Panc1 (cell line): ENCODE results near the gene ERCC2. TPM values are rescaled to one million over a fixed set of nuclear protein-coding genes. Genes with fewer than 3 reads are reported as not detected.

Experiments used
- ATAC-seq: fragments of 200-7000 bp; cut with Tn5 transposase; 2 replicates; pipeline ENCODE4 v1.9.1; 2020; ENCODE audit warnings: mild to moderate bottlenecking, moderate library complexity
- BruUV-seq: library from RNA; stranded (reverse); fragments of 400-500 nt; replicated peaks from 2 replicates; lab custom pipeline; 2021; lab: Mats Ljungman, UMichigan
- CTCF ChIA-PET: fragments of 300-600 bp; sonication (Branson Sonifier 250); formaldehyde crosslinking; loops from one replicate; lab custom pipeline; 2022; ENCODE audit warnings: antibody characterized with exemption; lab: Charles Lee
- POLR2A ChIA-PET: fragments of 300-600 bp; sonication (Branson Sonifier 250); formaldehyde crosslinking; loops from one replicate; lab custom pipeline; 2022; ENCODE audit warnings: antibody characterized with exemption; lab: Charles Lee
- DNase-seq: peaks from one replicate; pipeline ENCODE4 v3.0.0-alpha.2; 2010; ENCODE audit warnings: low read depth, low spot score
- H3K27ac ChIP-seq: 2 replicates; pipeline ENCODE4 v1.5.1; 2011; ENCODE audit warnings: mild to moderate bottlenecking, low read length, inconsistent platforms
- H3K27me3 ChIP-seq: fragments of 200-500 bp; sonication (Bioruptor generic); 2 replicates; pipeline ENCODE4 v1.6.0; 2014; ENCODE audit warnings: low read length, inconsistent platforms; ENCODE audit not compliant: control insufficient read depth, insufficient read depth
- H3K36me3 ChIP-seq: fragments of 200-500 bp; sonication (Bioruptor generic); 2 replicates; pipeline ENCODE4 v1.5.1; 2014; ENCODE audit warnings: inconsistent platforms, mild to moderate bottlenecking, low read length, moderate library complexity; ENCODE audit not compliant: control insufficient read depth, insufficient read depth
- H3K4me1 ChIP-seq: 2 replicates; pipeline ENCODE4 v1.5.1; 2011; ENCODE audit warnings: inconsistent platforms, mild to moderate bottlenecking, low read length, moderate library complexity; ENCODE audit not compliant: control insufficient read depth, insufficient read depth
- H3K4me3 ChIP-seq, 2 experiments: 2 replicates each; pipeline ENCODE4 v1.5.1; 2011 to 2012; ENCODE audit warnings: low read depth in 2 of 2, low read length in 2 of 2, mild to moderate bottlenecking in 2 of 2, inconsistent platforms in 1 of 2, moderate library complexity in 1 of 2
- H3K9me3 ChIP-seq: fragments of 200-500 bp; sonication (Bioruptor generic); 2 replicates; pipeline ENCODE4 v1.5.1; 2014; ENCODE audit warnings: low read depth, mild to moderate bottlenecking, inconsistent platforms, low read length, moderate library complexity; ENCODE audit not compliant: control insufficient read depth, insufficient read depth
- CTCF ChIP-seq: fragments of 450-650 bp; IDR thresholded peaks from 2 replicates; pipeline ENCODE4 v1.5.1; 2017; ENCODE audit warnings: mild to moderate bottlenecking
- POLR2AphosphoS5 ChIP-seq: IDR thresholded peaks from 2 replicates; pipeline ENCODE4 v1.6.1; 2012; ENCODE audit warnings: mild to moderate bottlenecking, low read depth, low read length, moderate library complexity
- SIN3A ChIP-seq: IDR thresholded peaks from 2 replicates; pipeline ENCODE4 v1.6.1; 2012; ENCODE audit warnings: low read depth, mild to moderate bottlenecking, low read length, moderate library complexity, borderline replicate concordance; ENCODE audit not compliant: insufficient read depth
- TCF7L2 ChIP-seq: IDR thresholded peaks from 2 replicates; pipeline ENCODE4 v1.6.1; 2011; ENCODE audit warnings: mild to moderate bottlenecking, low read depth, low read length, inconsistent platforms
- in situ Hi-C: cut with HindIII; loops from 2 replicates; pipeline ENCODE4 v1.10.0; 2016; ENCODE audit warnings: low sequenced_read_pairs, low pct_unique_long_range_greater_than_20kb
- intact Hi-C: fragments of 100-400 bp; cut with micrococcal nuclease; formaldehyde crosslinking; loops from one replicate; pipeline ENCODE4 v1.10.0; 2022; ENCODE audit not compliant: unreplicated experiment
- total RNA-seq: library from RNA; stranded (reverse); gene quantifications from one replicate; pipeline ENCODE4 v1.2.1, GENCODE V29; 2021; ENCODE audit not compliant: unreplicated experiment
- TF ChIP-seq, protein P1 (sequence below), 2 experiments: IDR thresholded peaks; 2 replicates each; pipeline ENCODE4 v1.6.1; 2011 to 2012; ENCODE audit warnings: low read depth in 2 of 2, control low read depth in 1 of 2, low read length in 1 of 2, mild to moderate bottlenecking in 1 of 2, moderate library complexity in 1 of 2; ENCODE audit not compliant: insufficient read depth in 1 of 2

ERCC2 gene
- total RNA-seq, 1 experiment from 2014 or later, result 32.5 TPM

- TF ChIP-seq, protein P1, sequence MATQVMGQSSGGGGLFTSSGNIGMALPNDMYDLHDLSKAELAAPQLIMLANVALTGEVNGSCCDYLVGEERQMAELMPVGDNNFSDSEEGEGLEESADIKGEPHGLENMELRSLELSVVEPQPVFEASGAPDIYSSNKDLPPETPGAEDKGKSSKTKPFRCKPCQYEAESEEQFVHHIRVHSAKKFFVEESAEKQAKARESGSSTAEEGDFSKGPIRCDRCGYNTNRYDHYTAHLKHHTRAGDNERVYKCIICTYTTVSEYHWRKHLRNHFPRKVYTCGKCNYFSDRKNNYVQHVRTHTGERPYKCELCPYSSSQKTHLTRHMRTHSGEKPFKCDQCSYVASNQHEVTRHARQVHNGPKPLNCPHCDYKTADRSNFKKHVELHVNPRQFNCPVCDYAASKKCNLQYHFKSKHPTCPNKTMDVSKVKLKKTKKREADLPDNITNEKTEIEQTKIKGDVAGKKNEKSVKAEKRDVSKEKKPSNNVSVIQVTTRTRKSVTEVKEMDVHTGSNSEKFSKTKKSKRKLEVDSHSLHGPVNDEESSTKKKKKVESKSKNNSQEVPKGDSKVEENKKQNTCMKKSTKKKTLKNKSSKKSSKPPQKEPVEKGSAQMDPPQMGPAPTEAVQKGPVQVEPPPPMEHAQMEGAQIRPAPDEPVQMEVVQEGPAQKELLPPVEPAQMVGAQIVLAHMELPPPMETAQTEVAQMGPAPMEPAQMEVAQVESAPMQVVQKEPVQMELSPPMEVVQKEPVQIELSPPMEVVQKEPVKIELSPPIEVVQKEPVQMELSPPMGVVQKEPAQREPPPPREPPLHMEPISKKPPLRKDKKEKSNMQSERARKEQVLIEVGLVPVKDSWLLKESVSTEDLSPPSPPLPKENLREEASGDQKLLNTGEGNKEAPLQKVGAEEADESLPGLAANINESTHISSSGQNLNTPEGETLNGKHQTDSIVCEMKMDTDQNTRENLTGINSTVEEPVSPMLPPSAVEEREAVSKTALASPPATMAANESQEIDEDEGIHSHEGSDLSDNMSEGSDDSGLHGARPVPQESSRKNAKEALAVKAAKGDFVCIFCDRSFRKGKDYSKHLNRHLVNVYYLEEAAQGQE (IDR thresholded peaks at IDR 0.05; ENCODE audit: insufficient read depth in 1 of 2, low read depth in 2 of 2, low read length in 1 of 2), result no peak
- TF ChIP-seq POLR2AphosphoS5, result no peak
- no peak for TF ChIP-seq CTCF
- TF ChIP-seq TCF7L2, result no peak
- TF ChIP-seq SIN3A, result no peak
- H3K36me3 ChIP-seq, result no peaks in the 10 kb centered on the region; the same call in 1 of the 2 replicates
- in situ Hi-C loops, result no loop called here
- BruUV-seq, result no TSS peak
- no peak overlapping the region for H3K4me3 ChIP-seq
- H3K27me3 ChIP-seq, result no peaks in the 10 kb centered on the region
- POLR2A ChIA-PET, result no interaction called here
- DNase-seq, result no peak
- no peak for ATAC-seq
- H3K4me1 ChIP-seq, result no peaks in the 10 kb centered on the region
- intact Hi-C loops, result no loop called here
- H3K27ac ChIP-seq, result no peak overlapping the region
- CTCF ChIA-PET, result no interaction called here
- no peaks in the 10 kb centered on the region for H3K9me3 ChIP-seq
Observed at GRCh38 chr19:45395821-45396617, 25.6 kb upstream of the ERCC2 start.

GRCh38 chr19:45391871-45392665, 21.7 kb upstream of the ERCC2 start:
- ChIA-PET CTCF (no interaction called here), POLR2A (no interaction called here)
- in situ Hi-C loops (no loop called here), intact Hi-C loops (no loop called here)
- Histone ChIP-seq H3K4me1 (no peaks in the 10 kb centered on the region), H3K36me3 (no peaks in the 10 kb centered on the region; the same call in 1 of the 2 replicates), H3K9me3 (no peaks in the 10 kb centered on the region), H3K4me3 (no peak overlapping the region), H3K27me3 (no peaks in the 10 kb centered on the region), H3K27ac (no peak overlapping the region)
- no peak for ATAC-seq
- BruUV-seq, result no TSS peak
- no peak for DNase-seq
- no peak for TF ChIP-seq POLR2AphosphoS5
- no peak for TF ChIP-seq CTCF
- no peak for TF ChIP-seq SIN3A
- TF ChIP-seq TCF7L2, result no peak
- TF ChIP-seq, protein P1 (IDR thresholded peaks at IDR 0.05; ENCODE audit: insufficient read depth in 1 of 2, low read depth in 2 of 2, low read length in 1 of 2), result no peak
